AG20443 (cell line): Measurements from ENCODE around the gene CAPZA1.
A peak's percentile ranks its signal among the peaks of the same experiment; 100 is the strongest.
"Not testable (repeated sequence)": the region's sequence is repeated elsewhere in the genome, so short reads cannot be mapped to it uniquely, and the experiment has no call there.

ENCODE experiments used
- DNase-seq: peaks from one replicate; pipeline ENCODE4 v3.0.0; 2012; ENCODE audit warnings: low spot score, mixed read lengths

Gene CAPZA1

DNA sequence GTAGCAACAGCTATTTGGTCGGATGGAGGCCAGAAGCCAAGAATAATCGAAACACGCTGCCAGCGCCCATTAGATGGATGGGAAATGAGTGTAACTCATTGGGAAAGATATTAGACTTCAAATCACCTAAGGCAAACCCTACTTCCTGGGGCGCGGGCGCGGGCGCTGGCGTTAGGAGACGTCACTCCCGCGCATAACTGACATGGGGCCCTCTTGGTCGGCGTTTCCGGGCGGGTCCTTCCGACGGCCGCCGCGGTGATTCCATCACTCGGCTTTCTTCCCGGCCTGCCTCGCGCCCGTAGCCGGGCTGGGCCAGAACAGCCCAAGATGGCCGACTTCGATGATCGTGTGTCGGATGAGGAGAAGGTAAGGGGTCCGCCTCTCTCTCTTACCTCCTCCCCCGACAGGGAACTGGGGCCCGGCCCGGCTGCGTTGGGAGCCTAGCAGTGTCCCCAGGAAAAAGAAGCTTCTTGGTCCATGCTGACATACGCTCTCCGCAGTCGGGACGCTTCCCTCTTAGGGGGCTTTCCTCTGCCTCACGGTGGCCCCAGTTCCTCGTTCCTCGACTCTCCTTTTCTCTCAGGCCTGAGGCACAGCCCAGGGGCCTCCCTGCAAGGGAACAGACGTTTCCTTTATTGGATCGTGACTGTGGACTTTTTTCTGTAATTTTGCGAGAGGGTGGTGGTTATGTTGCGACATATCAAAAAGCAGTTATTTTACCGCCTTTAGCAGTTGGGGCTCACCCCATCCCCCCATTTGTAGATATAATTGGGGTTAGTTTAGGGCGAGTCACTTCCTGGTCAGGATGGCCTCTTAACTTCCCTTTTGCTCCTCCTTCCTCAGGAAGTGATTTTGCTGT lies at the start of gene CAPZA1:
CAPZA1 (plus strand) TSS at position 315 of the 859 bp plus-strand sequence; CDS start at position 328, 13 bp downstream.
- DNase-seq = peak; percentile 97

DNA sequence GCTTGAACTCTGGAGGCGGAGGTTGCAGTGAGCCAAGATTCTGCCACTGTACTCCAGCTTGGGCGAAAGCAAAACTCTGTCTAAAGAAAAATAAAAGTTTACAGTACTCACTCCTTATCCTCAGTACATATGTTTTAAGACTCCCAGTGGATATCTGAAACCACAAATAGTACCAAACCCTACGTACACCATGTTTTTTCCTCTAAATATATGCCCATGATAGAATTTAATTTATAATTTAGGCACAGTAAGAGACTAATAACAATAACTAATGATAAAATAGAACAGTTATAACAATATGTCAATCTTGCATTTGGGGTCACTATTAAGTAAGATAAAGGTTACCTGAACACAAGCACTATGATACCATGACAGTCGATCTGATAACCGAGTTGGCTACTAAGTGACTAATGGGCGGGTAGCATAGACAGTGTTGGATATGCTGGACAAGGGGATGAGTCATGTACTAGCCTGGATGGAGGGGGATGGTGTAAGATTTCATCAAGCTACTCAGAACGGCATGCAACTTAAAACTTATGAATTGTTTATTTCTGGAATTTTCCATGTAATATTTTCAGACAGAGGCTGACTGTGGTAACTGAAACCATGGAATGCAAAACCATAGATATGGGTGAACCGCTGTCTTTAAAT lies 44.4 kb upstream of the CAPZA1 start:
- DNase-seq = peak; percentile 45

DNA sequence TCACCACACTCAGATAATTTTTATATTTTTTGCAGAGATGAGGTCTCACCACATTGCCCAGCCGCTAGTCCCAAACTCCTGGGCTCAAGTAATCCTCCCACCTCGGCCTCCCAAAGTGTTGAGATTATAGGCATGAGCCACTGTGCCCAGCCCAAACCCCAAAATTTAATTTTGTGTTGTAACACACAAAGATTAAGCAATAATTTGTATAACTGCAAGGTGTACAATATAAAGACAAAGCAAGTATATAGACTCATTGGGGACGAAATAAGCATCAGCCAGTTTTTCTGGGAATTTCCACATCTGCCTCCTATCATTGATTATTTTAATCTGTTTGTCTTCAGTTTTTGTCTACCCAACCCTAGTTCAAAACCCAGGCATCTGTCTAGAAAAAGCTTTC lies 43.4 kb upstream of the CAPZA1 start:
- DNase-seq = no peak

DNA sequence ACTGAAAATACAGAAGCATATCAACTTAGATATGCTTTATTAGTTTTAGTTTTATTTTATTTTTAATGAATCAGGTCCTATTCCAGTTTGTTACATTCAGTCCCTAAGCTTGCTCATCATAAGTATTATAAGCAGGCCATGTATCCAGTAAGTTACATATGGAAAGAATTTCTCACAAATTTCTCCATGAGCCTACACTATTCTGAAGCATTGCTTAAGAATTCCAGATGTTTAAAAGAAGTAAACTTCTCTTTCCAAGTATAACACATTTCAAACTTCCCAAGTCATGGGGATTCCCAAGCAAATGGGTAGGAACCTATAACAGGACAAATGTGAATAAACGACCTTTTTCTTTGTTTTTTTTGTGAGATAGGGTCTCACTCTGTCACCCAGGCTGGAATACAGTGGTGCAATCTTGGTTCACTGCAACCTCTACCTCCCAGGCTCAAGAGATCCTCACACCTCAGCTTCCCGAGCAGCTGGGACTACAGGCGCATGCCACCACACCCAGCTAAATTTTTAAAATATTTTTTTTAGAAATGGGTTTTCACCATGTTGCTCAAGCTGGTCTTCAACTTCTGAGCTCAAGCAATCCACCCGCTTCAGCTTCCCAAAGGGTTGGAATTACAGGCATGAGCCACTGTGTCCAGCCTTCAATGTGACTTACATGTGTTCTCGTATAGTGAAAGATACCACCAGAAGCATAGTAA lies 39.7 kb upstream of the CAPZA1 start:
- peak; percentile 17 for DNase-seq

DNA sequence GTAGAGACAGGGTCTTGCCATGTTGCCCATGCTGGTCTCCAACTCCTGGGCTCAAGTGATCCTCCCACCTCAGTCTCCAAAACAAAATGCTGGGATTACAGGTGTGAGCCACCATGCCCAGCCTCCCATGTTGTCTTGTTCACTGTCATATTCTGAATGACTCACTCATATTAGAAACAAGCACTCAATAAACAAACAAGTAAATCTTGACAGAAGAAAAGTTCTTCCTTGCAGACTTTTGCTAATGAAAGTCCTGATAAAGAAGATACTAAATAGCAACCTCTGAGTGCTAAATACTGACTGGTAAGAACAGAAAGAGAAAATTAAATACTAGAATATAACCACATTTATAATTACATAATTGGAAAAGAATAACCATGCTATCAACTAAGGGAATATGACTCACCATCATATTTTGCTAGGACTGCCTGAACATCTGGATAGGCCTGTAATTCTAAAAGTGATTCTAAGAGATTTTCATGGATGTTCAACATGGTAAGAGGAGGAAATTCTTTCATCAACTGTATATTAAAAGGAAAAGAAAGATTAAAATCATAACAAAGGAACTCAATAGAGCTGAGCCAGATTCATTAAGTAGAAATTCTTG lies 37.9 kb upstream of the CAPZA1 start:
- no peak for DNase-seq

DNA sequence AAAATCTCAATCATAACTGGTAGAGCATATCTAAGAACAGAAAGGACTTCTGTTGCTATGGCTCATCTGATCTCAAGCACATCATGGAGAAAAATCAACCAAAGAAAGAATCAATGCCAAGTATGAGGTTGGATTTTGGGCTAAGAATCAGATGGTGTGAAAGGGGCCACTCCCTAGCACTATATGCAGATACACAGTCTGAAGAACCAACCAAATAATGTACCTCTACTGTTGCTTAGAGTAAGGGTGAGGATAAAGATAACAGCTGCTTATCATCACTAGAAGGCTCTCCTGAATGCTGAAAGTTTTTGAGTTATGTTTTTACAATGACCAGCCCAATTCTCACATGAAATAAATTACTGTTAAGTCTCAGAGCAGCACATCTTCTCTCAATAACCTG lies 36.3 kb upstream of the CAPZA1 start:
- DNase-seq = no peak

DNA sequence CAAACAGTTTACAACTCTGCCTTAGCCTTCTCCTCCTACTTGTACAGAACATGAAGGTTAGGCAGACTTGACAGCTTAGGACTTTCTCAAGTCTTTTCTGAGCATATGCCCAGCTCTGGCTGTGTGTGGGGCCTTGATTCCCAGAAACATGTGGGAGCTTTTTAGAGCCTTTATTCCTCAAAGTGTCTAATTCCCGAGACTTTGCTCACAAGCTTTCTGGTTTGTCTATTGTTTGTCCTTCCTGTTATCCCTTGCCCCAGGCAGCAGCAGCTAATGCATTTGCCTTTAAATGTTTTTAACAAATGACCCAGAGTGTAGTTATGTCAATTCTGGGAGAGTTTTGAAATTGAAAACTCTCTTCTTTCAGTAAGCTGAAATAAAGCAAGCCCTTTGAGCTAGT lies 29.9 kb upstream of the CAPZA1 start:
- no peak for DNase-seq

DNA sequence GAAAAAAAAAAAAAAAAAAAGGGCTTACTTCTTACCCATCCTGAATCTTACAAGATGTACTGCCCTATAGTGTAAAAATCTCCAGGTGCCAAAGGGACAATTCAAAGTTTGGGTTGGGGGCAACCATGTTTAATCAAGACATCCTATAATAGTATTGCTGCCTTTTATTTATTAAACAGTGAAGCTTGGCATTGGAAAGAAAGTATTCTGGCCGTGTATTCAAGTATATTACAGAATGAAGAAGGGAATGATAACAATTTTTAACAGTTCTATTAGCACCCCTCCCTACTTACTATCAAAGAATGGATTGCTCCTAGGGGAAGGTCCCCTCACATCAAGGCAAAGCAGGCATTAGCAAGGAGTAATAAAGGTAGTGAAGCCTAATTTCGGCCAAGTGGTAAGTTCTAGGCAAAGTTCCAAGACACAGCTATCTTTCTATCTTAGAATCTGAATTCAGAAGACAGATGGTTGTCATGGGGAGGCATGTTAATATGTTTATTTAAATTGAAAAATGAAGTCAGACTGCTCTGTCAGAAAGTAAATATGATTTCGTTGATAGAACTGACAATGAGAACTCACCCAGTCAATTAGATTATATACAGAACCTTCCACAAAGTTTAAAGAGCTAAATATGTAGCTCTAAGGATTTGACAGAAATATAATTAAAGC lies 25.3 kb upstream of the CAPZA1 start:
- no peak for DNase-seq

DNA sequence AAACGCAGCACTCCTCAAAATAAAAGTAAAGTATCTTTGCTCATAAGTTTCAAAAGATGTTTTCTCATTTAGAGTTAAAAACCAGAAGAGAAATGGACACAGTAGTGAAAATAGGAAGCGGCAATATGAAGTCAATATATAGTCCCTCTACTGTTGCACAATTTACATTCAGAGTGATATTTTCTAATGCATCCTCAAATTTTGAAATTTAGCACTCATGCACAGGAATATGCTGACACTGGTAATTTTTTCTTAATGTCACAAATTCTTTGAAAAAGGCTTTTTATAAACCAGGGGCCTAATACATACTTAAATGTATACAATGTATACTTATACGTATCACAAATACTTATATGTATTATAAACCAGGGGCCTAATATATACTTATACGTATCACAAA lies 20.2 kb upstream of the CAPZA1 start:
- DNase-seq = no peak

DNA sequence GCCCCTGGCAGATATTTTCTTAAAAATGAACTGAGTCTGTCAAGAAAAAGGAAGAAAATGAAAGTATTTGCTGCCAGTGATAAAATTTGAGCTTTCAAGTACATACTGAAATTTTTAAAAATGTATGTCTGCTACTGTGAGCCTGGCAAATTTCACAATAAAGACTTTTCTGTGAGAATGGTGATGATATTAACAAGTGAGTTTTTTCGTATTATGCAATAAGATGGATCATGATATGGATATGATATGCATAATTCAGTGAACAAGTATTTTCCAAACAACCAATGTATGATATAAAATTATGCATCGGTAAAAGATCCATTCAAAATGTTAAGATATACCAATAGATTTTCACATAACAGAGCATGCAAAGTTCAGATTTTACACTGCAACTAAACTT lies 16.6 kb upstream of the CAPZA1 start:
- DNase-seq = no peak

DNA sequence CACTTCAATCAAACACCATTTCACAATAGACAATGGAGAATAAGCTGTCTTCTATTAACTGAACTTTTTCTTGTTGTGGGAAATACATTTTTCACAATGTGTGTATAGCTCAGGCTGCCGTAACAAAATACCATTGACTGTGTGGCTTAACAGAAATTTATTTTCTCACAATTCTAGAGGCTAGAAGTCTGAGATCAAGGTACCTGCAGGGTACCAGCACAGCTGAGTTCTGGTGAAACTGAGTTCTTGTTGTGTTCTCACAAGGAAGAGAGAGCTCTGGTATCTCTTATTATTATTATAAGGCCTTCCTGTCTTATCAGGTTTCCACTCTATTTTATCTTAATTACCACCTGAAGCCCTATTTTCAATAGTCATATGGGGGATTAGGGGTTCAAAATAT lies 16.1 kb upstream of the CAPZA1 start:
- DNase-seq = no peak

DNA sequence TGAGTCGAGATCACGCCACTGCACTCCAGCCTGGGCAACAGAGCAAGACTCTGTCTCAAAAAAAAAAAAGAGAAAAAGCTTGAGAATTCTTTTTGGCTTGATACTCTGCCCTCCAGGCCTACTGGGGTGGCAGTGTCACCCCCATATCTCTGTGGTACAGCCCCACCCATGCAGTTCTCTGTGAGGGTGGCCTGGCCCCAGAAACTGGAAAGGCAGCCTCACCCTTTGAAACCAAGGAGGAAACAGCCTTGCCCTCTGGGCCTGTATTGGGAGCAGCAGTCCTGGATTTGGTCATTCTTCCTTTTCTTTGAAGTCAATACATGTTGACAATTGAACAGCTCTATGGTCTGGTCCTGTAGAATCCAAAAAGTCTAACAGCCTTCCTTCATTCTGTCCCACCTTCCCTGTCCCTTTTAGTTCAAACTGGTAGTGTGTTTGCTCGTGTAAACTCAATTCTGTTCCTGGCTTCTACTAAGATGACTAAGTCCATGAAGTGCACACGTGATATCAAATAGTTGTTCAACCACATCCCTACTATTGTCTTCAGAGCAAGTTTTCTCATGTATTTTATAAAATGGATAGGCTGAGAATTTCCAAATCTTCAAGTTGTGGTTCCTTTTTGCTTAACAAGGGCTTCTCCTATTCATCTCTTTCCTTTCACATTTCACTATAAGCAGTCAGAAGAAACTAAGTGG lies 13.9 kb upstream of the CAPZA1 start:
- DNase-seq = no peak

DNA sequence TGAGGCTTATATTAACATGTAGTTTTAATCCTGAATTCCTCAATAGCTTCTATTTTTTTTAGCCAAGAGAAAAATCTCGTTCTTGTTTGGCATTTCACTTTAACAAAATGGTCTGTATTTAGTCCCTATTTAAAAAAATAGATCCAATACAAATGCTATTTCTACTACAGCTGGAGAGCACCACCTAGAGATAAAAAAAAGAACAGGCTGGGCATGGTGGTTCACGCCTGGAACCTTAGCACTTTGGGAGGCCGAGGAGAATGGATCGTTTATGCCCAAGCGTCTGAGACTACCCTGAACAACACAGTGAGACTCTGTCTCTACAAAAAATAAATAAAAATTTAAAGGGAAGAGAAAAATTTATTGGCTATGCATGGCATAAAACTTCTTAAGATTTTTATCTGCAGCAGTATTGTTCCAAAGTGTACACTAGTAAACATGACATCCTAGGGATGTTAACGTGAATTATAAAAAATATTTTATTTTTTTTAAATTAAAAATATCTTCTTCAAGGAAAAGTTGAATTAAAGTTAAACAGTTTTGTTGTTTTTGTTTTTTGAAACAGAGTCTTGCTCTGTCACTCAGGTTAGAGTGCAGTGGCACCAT lies 5.1 kb upstream of the CAPZA1 start:
- peak; percentile 38 for DNase-seq

DNA sequence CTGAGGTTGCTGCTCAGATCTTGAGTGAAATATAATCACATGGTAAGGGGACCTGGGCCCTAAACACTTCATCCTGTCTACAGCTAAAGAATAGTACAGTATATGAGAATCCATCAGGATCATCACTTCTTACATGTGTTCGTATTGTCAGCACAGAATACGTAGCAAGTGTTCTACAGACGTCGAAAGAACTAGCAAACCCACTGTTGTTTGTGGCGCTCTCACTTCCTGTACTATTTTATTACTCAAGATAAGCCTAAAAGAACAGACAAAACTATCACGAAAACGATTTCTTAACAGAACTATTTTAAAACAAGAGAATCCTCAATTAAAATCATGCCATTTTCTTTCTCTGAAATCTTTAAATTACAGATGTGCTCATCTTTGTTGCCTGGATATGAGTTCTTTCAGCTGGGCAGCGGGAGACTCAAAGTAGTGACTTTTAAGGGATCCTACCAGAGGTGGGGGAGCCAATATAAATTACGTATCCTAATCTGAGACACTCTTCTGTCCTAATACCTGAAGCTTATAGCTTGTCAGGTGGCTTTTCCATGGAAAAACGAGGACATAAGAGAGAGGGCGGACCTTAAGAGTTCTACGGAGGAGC lies 1.4 kb upstream of the CAPZA1 start:
- DNase-seq = peak; percentile 17

DNA sequence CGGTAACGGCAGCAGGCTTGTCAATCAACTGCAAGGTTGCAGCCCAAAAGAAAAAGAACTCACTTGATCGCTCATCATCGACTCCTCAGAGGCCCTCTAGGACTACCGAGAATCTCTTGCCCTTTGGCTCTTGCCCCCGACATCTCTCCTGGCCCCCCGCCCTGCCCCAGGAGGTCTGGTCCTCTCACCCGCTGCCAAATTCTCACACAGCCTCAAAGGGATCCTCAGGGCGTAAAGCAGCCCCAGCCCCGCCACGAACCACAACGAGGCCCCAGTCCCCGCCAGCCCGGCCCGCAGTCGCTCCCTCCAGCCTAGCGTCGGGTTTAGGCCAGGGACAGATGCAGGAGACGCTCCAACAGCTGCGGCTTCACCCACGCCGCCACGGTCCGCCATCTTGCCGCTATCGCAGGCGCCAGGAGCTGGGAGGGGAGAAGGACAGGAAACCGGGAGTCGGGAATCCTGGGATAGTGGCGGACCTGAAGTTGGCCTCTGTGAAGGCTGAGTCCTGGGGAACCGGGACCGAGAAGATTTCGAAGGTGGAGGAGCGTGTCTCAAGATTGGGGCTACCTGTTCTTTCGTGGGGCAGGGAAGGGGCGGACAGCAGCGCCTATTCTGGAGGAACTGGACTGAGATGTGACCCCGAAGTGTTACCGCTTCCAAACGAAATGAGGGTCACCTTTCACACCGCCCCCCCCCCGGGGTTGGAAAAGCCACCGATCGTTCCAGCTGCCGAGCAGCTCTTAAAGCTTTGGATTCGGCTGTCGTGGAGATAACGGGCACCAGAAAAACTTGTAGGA lies 713 bp upstream of the CAPZA1 start, which contains the start of gene ST7L:
ST7L (minus strand) TSS at position 421 of the 797 bp plus-strand sequence; CDS start at position 393, 28 bp downstream.
- DNase-seq = peak; percentile 82

DNA sequence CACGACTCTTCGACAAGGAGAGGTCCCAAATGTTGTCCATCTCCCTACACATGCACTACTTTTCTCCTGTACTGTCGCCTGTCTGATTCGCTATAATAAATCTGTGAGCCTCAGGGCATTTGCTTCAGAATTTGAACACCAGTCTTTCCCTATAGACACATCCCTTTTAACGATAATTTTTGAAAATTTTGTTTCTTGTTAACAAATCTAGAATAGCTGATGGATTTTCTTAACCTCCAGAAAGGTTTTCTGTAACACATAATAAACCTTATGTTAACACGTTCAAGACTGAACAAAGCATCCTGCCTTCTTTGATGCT lies 704 bp downstream of the CAPZA1 start:
- no peak for DNase-seq

DNA sequence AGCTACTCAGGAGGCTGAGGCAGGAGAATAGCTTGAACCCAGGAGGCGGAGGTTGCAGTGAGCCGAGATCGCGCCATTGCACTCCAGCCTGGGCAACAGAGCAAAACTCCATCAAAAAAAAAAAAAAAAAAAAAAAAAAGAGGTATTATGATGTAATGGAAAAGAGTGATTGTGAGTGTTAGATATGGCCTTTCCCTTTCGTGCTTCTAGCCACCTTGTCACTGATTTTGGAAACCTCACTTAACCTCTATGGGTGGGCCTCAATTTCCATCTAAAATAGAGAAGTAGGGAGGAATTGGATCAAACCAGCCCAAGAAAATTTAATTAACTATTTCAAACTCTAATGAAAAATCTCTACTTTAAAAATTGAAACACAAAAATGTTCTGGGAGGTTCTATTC lies 4.9 kb downstream of the CAPZA1 start:
- not testable (repeated sequence) for DNase-seq

DNA sequence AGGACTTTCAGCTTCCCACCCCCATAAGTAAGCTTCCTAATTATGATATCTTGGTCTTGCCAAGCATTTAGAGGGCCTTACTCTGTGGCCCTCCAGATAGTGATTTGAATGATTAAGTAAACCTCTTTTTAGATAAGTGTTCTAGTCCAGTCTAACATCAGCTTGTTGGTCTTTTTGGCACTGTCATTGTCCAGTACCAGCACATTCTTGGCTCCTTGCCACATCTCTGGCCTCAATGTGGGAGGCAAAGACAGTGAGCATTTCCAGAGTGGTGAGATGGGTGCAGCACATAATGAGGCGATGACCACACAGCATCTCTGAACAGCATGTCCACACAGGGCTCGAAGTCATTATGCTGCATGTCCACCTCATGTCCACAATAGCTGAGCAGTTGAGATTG lies 6.1 kb downstream of the CAPZA1 start:
- DNase-seq = no peak

DNA sequence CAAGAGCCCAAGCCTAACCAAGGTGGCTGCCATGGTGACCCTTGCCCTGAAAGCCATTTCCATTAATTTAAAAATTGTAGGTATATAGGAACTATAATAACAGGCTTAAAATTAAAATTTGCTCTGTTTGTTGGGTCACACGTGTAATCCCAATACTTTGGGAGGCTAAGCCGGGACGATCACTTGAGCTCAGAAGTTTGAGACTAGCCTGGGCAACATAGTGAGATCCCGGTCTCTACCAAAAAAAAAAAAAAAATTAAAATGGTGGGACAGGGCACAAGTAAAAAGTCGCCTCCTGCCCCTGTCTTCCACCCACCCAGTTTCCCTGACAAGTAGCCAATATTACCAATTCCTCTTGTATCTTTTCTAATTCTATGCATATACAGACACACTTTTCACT lies 6.6 kb downstream of the CAPZA1 start:
- DNase-seq = no peak

DNA sequence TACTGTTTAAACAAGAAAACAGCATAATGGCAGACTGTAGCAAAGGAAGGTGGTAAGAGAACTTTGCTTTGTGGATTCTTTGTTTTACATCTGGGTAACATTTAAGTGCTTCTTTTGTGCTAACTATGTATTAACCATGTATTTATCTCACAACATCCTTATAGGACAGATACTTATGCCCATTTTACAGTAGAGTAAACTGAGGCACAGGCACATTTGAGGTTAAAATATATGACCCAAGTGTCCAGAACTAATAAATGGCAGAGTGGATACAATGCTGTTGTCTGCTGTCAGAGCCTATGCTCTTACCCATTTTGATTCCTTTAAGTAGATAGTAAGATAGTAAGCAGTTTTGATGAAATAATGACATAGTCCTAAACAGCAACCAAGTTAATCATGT lies 7.3 kb downstream of the CAPZA1 start:
- no peak for DNase-seq
